ENCODE results near the gene B4GALNT2.
A peak's percentile ranks its signal among the peaks of the same experiment; 100 is the strongest.
"Not testable (repeated sequence)": the region's sequence is repeated elsewhere in the genome, so short reads cannot be mapped to it uniquely, and the experiment has no call there.

B4GALNT2 gene

GRCh38 chr17:49183801-49184200 lies 51.2 kb downstream of the B4GALNT2 start:
- no peak for DNase-seq

GRCh38 chr17:49184522-49184921 lies 52.0 kb downstream of the B4GALNT2 start:
- not testable (repeated sequence) for DNase-seq

GRCh38 chr17:49185381-49185780 lies 52.8 kb downstream of the B4GALNT2 start:
- not testable (repeated sequence) for DNase-seq

- DNase-seq = no peak
Observed at GRCh38 chr17:49187301-49187700, 54.7 kb downstream of the B4GALNT2 start.

- no peak for DNase-seq
Observed at GRCh38 chr17:49190932-49191331, 58.4 kb downstream of the B4GALNT2 start.

GRCh38 chr17:49191409-49191916 lies 58.9 kb downstream of the B4GALNT2 start:
- no peak for DNase-seq

- DNase-seq = peak; percentile 89 to 90
Observed at GRCh38 chr17:49191917-49192741, 59.6 kb downstream of the B4GALNT2 start.

GRCh38 chr17:49193513-49194296 lies 61.1 kb downstream of the B4GALNT2 start:
- DNase-seq = peak; percentile 22 to 32

- no peak for DNase-seq
Observed at GRCh38 chr17:49194297-49194607, 61.7 kb downstream of the B4GALNT2 start.

GRCh38 chr17:49195751-49196150 lies 63.2 kb downstream of the B4GALNT2 start:
- no peak for DNase-seq

- no peak for DNase-seq
Observed at GRCh38 chr17:49196520-49196919, 64.0 kb downstream of the B4GALNT2 start.

- no peak for DNase-seq
Observed at GRCh38 chr17:49197346-49197998, 64.9 kb downstream of the B4GALNT2 start.

- no peak for DNase-seq
Observed at GRCh38 chr17:49198211-49198610, 65.6 kb downstream of the B4GALNT2 start.

GRCh38 chr17:49200423-49201083 lies 68.0 kb downstream of the B4GALNT2 start:
- DNase-seq = no peak

- no peak for DNase-seq
Observed at GRCh38 chr17:49201481-49201927, 68.9 kb downstream of the B4GALNT2 start.

GRCh38 chr17:49203796-49204195 lies 71.2 kb downstream of the B4GALNT2 start:
- no peak for DNase-seq

GRCh38 chr17:49204516-49204915 lies 71.9 kb downstream of the B4GALNT2 start:
- no peak for DNase-seq

GRCh38 chr17:49209061-49209571 lies 76.5 kb downstream of the B4GALNT2 start:
- no peak for DNase-seq

- peak; percentile 68 for DNase-seq
Observed at GRCh38 chr17:49210158-49211029, 77.8 kb downstream of the B4GALNT2 start, which contains the start of the genes ABI3 and GNGT2. Gene ABI3 (plus strand): TSS chr17:49210707. CDS start chr17:49210725, 18 bp downstream. Gene GNGT2 (minus strand): TSS chr17:49210574. CDS start chr17:49207422, 3,152 bp downstream.

- no peak for DNase-seq
Observed at GRCh38 chr17:49213399-49213798, 80.8 kb downstream of the B4GALNT2 start.

- DNase-seq = no peak
Observed at GRCh38 chr17:49213847-49214246, 81.3 kb downstream of the B4GALNT2 start.
